ENCODE results near the gene FXYD4. TPM values are rescaled to one million over a fixed set of nuclear protein-coding genes. Genes with fewer than 3 reads are reported as not detected.
"Not testable (repeated sequence)": the region's sequence is repeated elsewhere in the genome, so short reads cannot be mapped to it uniquely, and the experiment has no call there.

Gene FXYD4
- total RNA-seq, 2 experiments from 2014 or later, result not detected

GRCh38 chr10:43387678-43388032, 16.2 kb downstream of the FXYD4 start:
- H3K4me1 Mint-ChIP-seq, result peaks cover 55% of the 10 kb centered on the region
- H3K4me3 Mint-ChIP-seq, result no peak overlapping the region
- ChIA-PET CTCF (interaction anchor here (0.7 to 1.0 kb wide), 2 partner anchors 8 to 657 kb away, joined by 3 read pairs; no protein-coding TSS in a partner anchor), POLR2A (no interaction called here)
- no peak for ATAC-seq
- DNase-seq, result no peak
- H3K27me3 Mint-ChIP-seq, result no peaks in the 10 kb centered on the region
- intact Hi-C loops (cut with DNase I, micrococcal nuclease), result no loop called here
- H3K27ac Mint-ChIP-seq, result peak overlapping the region; percentile 49
- peaks cover 70% of the 10 kb centered on the region for H3K36me3 Mint-ChIP-seq (ENCODE audit: low read depth)
- H3K9me3 Mint-ChIP-seq (ENCODE audit: low read depth), result no peaks in the 10 kb centered on the region

DNA sequence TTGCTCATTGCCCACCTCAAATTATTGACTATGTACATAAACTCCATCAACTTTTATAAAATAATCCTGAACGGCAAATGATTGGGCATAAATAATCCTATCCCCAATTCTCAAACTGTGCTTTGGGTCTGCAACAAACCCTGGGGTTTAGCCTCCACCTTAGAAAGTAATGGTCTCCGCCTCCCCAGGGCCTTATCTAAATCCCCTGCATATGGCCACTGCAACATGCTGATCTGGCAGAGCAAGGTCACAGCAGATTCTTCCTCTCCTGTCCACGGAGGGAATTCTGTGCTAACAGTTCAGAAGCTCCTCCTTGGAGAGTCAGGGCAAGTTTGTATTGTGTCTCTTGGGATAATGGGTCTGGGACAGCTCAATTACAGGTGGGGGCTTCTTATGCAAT, 18.4 kb downstream of the FXYD4 start:
- intact Hi-C loops (cut with DNase I, micrococcal nuclease), result loop anchor here in 1 of 2 experiments (10.0 kb wide), 1 partner anchor 185 kb away; the partner anchor contains the start of gene ZNF239
- no peak for DNase-seq
- ChIA-PET POLR2A (interaction anchor here (2.1 kb wide), 1 partner anchor 10 kb away, joined by 6 read pairs; no protein-coding TSS in a partner anchor), CTCF (interaction anchor here (1.1 kb wide), 2 partner anchors 11 to 28 kb away, joined by 3 read pairs; no protein-coding TSS in a partner anchor)
- Mint-ChIP-seq H3K4me1 (peaks cover 73% of the 10 kb centered on the region), H3K27me3 (no peaks in the 10 kb centered on the region), H3K9me3 (ENCODE audit: low read depth) (no peaks in the 10 kb centered on the region), H3K36me3 (ENCODE audit: low read depth) (peaks cover 90% of the 10 kb centered on the region), H3K4me3 (no peak overlapping the region), H3K27ac (peak overlapping the region; percentile 72)
- no peak for ATAC-seq

GRCh38 chr10:43390333-43390732, 18.9 kb downstream of the FXYD4 start:
- intact Hi-C loops (cut with DNase I, micrococcal nuclease), result loop anchor here in 1 of 2 experiments (10.0 kb wide), 1 partner anchor 184 kb away; the partner anchor contains the start of gene ZNF239
- no peak for DNase-seq
- ChIA-PET POLR2A (interaction anchor here (1.2 to 2.1 kb wide), 2 partner anchors 9 to 64 kb away, joined by 4 to 6 read pairs; no protein-coding TSS in a partner anchor), CTCF (interaction anchor here (0.8 to 1.1 kb wide), 2 partner anchors 29 to 30 kb away, joined by 3 read pairs; no protein-coding TSS in a partner anchor)
- H3K27ac Mint-ChIP-seq, result peak overlapping the region; percentile 72
- H3K27me3 Mint-ChIP-seq, result no peaks in the 10 kb centered on the region
- peaks cover 95% of the 10 kb centered on the region for H3K36me3 Mint-ChIP-seq (ENCODE audit: low read depth)
- no peak for ATAC-seq
- H3K9me3 Mint-ChIP-seq (ENCODE audit: low read depth), result no peaks in the 10 kb centered on the region
- H3K4me3 Mint-ChIP-seq, result no peak overlapping the region
- peaks cover 78% of the 10 kb centered on the region for H3K4me1 Mint-ChIP-seq

GRCh38 chr10:43390759-43391158, 19.3 kb downstream of the FXYD4 start:
- peak; percentile 33 for DNase-seq
- Mint-ChIP-seq H3K27ac (peak overlapping the region; percentile 72), H3K9me3 (ENCODE audit: low read depth) (no peaks in the 10 kb centered on the region), H3K4me1 (peaks cover 81% of the 10 kb centered on the region), H3K4me3 (no peak overlapping the region), H3K36me3 (ENCODE audit: low read depth) (peaks cover 95% of the 10 kb centered on the region), H3K27me3 (no peaks in the 10 kb centered on the region)
- ChIA-PET CTCF (interaction anchor here (0.6 to 1.4 kb wide), 4 partner anchors 17 to 31 kb away, joined by 3 read pairs; no protein-coding TSS in a partner anchor), POLR2A (interaction anchor here (0.6 to 2.1 kb wide), 3 partner anchors 9 to 63 kb away, joined by 3 to 6 read pairs (median 4); no protein-coding TSS in a partner anchor)
- intact Hi-C loops (cut with DNase I, micrococcal nuclease), result loop anchor here in 1 of 2 experiments (10.0 kb wide), 1 partner anchor 184 kb away; the partner anchor contains the start of gene ZNF239
- ATAC-seq, result peak; percentile 42

DNA sequence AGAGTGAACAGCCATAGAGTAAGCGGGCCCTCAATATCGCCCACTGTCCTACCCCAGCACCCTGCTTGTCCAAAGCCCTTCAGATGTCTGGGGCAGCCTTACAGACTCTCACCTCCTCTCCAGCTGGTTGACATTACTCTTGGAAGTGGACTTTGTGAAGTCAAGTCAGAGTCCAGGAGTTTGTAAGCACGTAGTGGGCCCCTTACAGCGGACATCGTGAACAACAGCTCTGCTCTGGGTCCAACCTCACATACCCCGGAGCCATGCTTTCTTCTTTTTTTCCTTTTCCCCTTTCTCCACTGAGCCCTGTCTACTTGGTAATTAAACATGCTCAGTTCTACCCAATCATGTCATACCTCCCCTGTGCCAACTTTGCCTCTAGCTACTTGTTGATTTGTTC, 20.1 kb downstream of the FXYD4 start:
- Mint-ChIP-seq H3K27me3 (no peaks in the 10 kb centered on the region), H3K36me3 (ENCODE audit: low read depth) (peaks cover 98% of the 10 kb centered on the region), H3K27ac (peak overlapping the region; percentile 84), H3K9me3 (ENCODE audit: low read depth) (no peaks in the 10 kb centered on the region), H3K4me1 (peaks cover 78% of the 10 kb centered on the region), H3K4me3 (no peak overlapping the region)
- ChIA-PET CTCF (interaction anchor here (0.6 to 1.4 kb wide), 3 partner anchors 16 to 442 kb away, joined by 3 read pairs; no protein-coding TSS in a partner anchor), POLR2A (interaction anchor here (0.6 to 2.1 kb wide), 5 partner anchors 8 to 122 kb away, joined by 3 to 7 read pairs (median 4); no protein-coding TSS in a partner anchor)
- intact Hi-C loops (cut with DNase I, micrococcal nuclease), result loop anchor here in 1 of 2 experiments (10.0 kb wide), 1 partner anchor 183 kb away; the partner anchor contains the start of gene ZNF239
- DNase-seq (no peak), ATAC-seq (no peak)

DNA sequence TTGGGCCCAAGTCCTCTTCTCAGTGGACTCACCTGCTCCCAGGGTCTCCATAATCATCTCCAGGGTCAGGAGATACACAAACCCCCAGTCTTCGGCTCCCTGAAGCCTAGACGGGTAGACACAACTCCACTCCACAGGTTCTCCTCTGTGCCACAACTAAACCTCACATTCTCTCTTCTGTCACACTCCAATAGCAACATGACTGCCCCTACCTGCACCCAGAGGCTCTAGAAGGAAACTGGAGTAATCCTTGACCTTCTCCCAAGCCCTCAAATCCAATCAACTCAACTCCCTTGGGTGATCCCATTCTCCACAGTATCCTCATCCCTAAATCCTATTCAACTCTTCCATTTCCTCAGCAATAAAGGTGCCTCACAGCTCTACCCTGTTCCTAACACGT, 21.3 kb downstream of the FXYD4 start:
- intact Hi-C loops (cut with DNase I, micrococcal nuclease), result loop anchor here in 1 of 2 experiments (10.0 kb wide), 1 partner anchor 182 kb away; the partner anchor contains the start of gene ZNF239
- Mint-ChIP-seq H3K27ac (peak overlapping the region; percentile 91), H3K9me3 (ENCODE audit: low read depth) (no peaks in the 10 kb centered on the region), H3K27me3 (no peaks in the 10 kb centered on the region), H3K4me3 (no peak overlapping the region), H3K36me3 (ENCODE audit: low read depth) (peaks cover 93% of the 10 kb centered on the region), H3K4me1 (peaks cover 65% of the 10 kb centered on the region)
- no peak for ATAC-seq
- DNase-seq, result no peak
- CTCF ChIA-PET, result no interaction called here
- POLR2A ChIA-PET, result no interaction called here

GRCh38 chr10:43393186-43393585, 21.8 kb downstream of the FXYD4 start:
- intact Hi-C loops (cut with DNase I, micrococcal nuclease), result loop anchor here in 1 of 2 experiments (10.0 kb wide), 1 partner anchor 182 kb away; the partner anchor contains the start of gene ZNF239
- Mint-ChIP-seq H3K4me1 (peaks cover 63% of the 10 kb centered on the region), H3K27ac (peak overlapping the region; percentile 91), H3K36me3 (ENCODE audit: low read depth) (peaks cover 93% of the 10 kb centered on the region)
- H3K27me3 Mint-ChIP-seq; POLR2A ChIA-PET; DNase-seq; ATAC-seq; H3K4me3 Mint-ChIP-seq; H3K9me3 Mint-ChIP-seq (ENCODE audit: low read depth): not testable (repeated sequence)
- CTCF ChIA-PET, result interaction anchor here (0.7 to 1.4 kb wide), 2 partner anchors 8 to 14 kb away, joined by 3 to 5 read pairs; no protein-coding TSS in a partner anchor

GRCh38 chr10:43393606-43394360, 22.3 kb downstream of the FXYD4 start:
- Mint-ChIP-seq H3K27me3 (no peaks in the 10 kb centered on the region), H3K4me1 (peaks cover 60% of the 10 kb centered on the region), H3K4me3 (no peak overlapping the region), H3K27ac (peak overlapping the region; percentile 85), H3K9me3 (ENCODE audit: low read depth) (no peaks in the 10 kb centered on the region), H3K36me3 (ENCODE audit: low read depth) (peaks cover 93% of the 10 kb centered on the region)
- intact Hi-C loops (cut with DNase I, micrococcal nuclease), result loop anchor here in 1 of 2 experiments (10.0 kb wide), 1 partner anchor 181 kb away; the partner anchor contains the start of gene ZNF239
- ChIA-PET POLR2A (interaction anchor here (0.7 to 1.0 kb wide), 2 partner anchors 10 to 60 kb away, joined by 3 to 4 read pairs; no protein-coding TSS in a partner anchor), CTCF (interaction anchor here (0.7 to 1.6 kb wide), 5 partner anchors 8 to 63 kb away, joined by 3 to 5 read pairs (median 3); no protein-coding TSS in a partner anchor)
- ATAC-seq (no peak), DNase-seq (no peak)

GRCh38 chr10:43394868-43395267, 23.4 kb downstream of the FXYD4 start:
- Mint-ChIP-seq H3K27me3 (no peaks in the 10 kb centered on the region), H3K36me3 (ENCODE audit: low read depth) (peaks cover 89% of the 10 kb centered on the region), H3K27ac (peak overlapping the region; percentile 85), H3K4me3 (peak overlapping the region; percentile 99), H3K9me3 (ENCODE audit: low read depth) (no peaks in the 10 kb centered on the region), H3K4me1 (peaks cover 62% of the 10 kb centered on the region)
- ChIA-PET CTCF (interaction anchor here (0.8 to 2.5 kb wide), 4 partner anchors 9 to 250 kb away, joined by 3 to 9 read pairs (median 3); no protein-coding TSS in a partner anchor), POLR2A (interaction anchor here (1.3 kb wide), 1 partner anchor 11 kb away, joined by 3 read pairs; no protein-coding TSS in a partner anchor)
- ATAC-seq (no peak), DNase-seq (no peak)
- intact Hi-C loops (cut with DNase I, micrococcal nuclease), result loop anchor here (5.0 to 10.0 kb wide), 3 partner anchors 33 to 258 kb away; partner anchors contain the start of genes CSGALNACT2 (in 1 of the 2) and ZNF239 (in 1 of the 2)

DNA sequence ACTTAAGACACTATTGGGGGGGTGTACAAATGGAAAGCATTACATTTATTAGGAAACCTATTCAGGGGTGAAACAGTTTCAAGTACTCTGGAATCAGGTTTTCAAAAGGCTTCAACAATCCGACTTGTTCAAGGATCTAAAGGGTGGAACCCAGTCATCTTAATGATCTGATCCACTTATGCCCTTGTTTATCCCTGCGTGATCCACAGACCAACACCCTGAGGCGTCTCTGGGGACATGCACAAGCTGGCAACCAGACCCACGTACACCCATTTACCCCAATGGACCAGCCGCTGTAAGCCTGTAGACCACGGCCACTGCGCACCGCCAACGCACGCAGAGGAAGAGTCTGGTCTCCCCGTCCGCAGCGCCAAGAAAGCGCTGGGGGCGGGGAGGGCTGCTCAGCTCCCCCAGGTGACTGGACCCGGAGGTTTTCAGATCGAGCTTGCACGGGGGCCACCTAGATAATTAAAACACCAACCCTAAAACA, 24.2 kb downstream of the FXYD4 start:
- H3K4me1 Mint-ChIP-seq, result peaks cover 61% of the 10 kb centered on the region
- H3K4me3 Mint-ChIP-seq, result peak overlapping the region; percentile 99
- H3K36me3 Mint-ChIP-seq (ENCODE audit: low read depth), result peaks cover 87% of the 10 kb centered on the region

More for the DNA sequence above, 24.2 kb downstream of the FXYD4 start:
- Mint-ChIP-seq H3K27me3 (no peaks in the 10 kb centered on the region), H3K27ac (peak overlapping the region; percentile 85), H3K9me3 (ENCODE audit: low read depth) (no peaks in the 10 kb centered on the region)
- intact Hi-C loops (cut with DNase I, micrococcal nuclease), result loop anchor here (2.0 to 10.0 kb wide), 4 partner anchors 33 to 613 kb away; partner anchors contain the start of genes BMS1 (in 1 of the 2), CSGALNACT2 (in 1 of the 2) and ZNF239 (in 1 of the 2)
- ATAC-seq, result no peak
- DNase-seq, result peak; percentile 58
- CTCF ChIA-PET, result interaction anchor here (0.6 to 2.5 kb wide), 5 partner anchors 10 to 249 kb away, joined by 3 to 9 read pairs (median 3); no protein-coding TSS in a partner anchor
- POLR2A ChIA-PET, result interaction anchor here (0.8 to 2.2 kb wide), 4 partner anchors 10 to 25 kb away, joined by 3 to 24 read pairs (median 4); no protein-coding TSS in a partner anchor
